Body of pancreas (tissue), 4 donors: ENCODE measurements around the gene ZNF664. TPM values are rescaled to one million over a fixed set of nuclear protein-coding genes. Genes with fewer than 3 reads are reported as not detected.
A peak's percentile ranks its signal among the peaks of the same experiment; 100 is the strongest.

Experiments used
- ATAC-seq: fragments of 150-250 bp; one replicate; pipeline ENCODE4 v1.9.1; 2016
- DNase-seq, 4 donors: peaks; one replicate each; pipeline ENCODE4 v3.0.0-alpha.2; 2019
- H3K27ac ChIP-seq, 4 donors: fragments of 200-600 bp; sonication (generic); 1 replicate in 3 of 4; 2 replicates in 1 of 4; pipeline versions ENCODE4 v1.5.1 to v1.6.1; 2016 to 2019; ENCODE audit warnings: mild to moderate bottlenecking in 1 of 4, mixed read lengths in 1 of 4, moderate library complexity in 1 of 4
- H3K27me3 ChIP-seq, 2 donors: fragments of 200-600 bp; sonication (generic); one replicate each; pipeline ENCODE4 v1.6.0; 2016; ENCODE audit warnings: mild to moderate bottlenecking in 1 of 2
- H3K36me3 ChIP-seq, 2 donors: fragments of 200-600 bp; sonication (generic); replicated peaks in 1 of 2; 2 replicates each; pipeline ENCODE4 v1.5.1; 2016; ENCODE audit warnings: low read depth in 2 of 2; ENCODE audit not compliant: insufficient read depth in 1 of 2
- H3K4me1 ChIP-seq: fragments of 200-600 bp; sonication (generic); one replicate; pipeline ENCODE4 v1.6.0; 2016
- H3K4me3 ChIP-seq, 2 donors: fragments of 200-600 bp; sonication (generic); 1 replicate in 1 of 2; 2 replicates in 1 of 2; pipeline ENCODE4 v1.5.1; 2016 to 2019
- H3K9me3 ChIP-seq, 3 donors: fragments of 200-600 bp; sonication (generic); 1 replicate in 2 of 3; 2 replicates in 1 of 3; pipeline ENCODE4 v1.5.1; 2016
- CTCF ChIP-seq, 7 experiments: fragments of 450-650 bp in 4 of 7; fragments of 200-600 bp in 3 of 7; sonication (generic) in 3 of 7; IDR thresholded peaks; one replicate each; pipeline ENCODE4 v1.5.1; 2016 to 2019; ENCODE audit warnings: antibody characterized with exemption in 7 of 7
- POLR2A ChIP-seq, 3 donors: fragments of 450-650 bp; IDR thresholded peaks; one replicate each; pipeline ENCODE4 v1.6.1; 2016; ENCODE audit warnings: antibody characterized with exemption in 3 of 3, mild to moderate bottlenecking in 2 of 3
- WGBS, 2 donors: methylation state at CpG; one replicate each; pipeline ENCODE4 v1.1.5; 2017; 5-methylcytosine and 5-hydroxymethylcytosine counted together
- intact Hi-C: fragments of 100-400 bp; cut with DNase I; formaldehyde crosslinking; loops from one replicate; pipeline ENCODE4 v1.15.1; 2023
- total RNA-seq, 2 donors: library from RNA; depleted of rRNA; stranded (reverse); fragments of >200 nt; gene quantifications; one replicate each; pipeline ENCODE4 v1.1.0, GENCODE V29; 2016

The ZNF664 gene
- total RNA-seq, 2 donors from 2014 or later: 32.6 to 53.2 TPM

GRCh38 chr12:124035163-124035562, 62.1 kb downstream of the ZNF664 start:
- 68 to 69% methylated on average over 2 of the region's 2 CpGs for WGBS, 2 donors

GRCh38 chr12:124036171-124036598, 63.2 kb downstream of the ZNF664 start:
- Histone ChIP-seq H3K9me3 (no peaks in the 10 kb centered on the region), H3K36me3 (no peaks in the 10 kb centered on the region), H3K27me3 (no peaks in the 10 kb centered on the region), H3K27ac (no peak overlapping the region), H3K4me3 (no peak overlapping the region), H3K4me1 (peaks cover 7% of the 10 kb centered on the region)
- 55 to 61% methylated on average over 7 of the region's 7 CpGs for WGBS, 2 donors
- DNase-seq (no peak), ATAC-seq (no peak)
- TF ChIP-seq CTCF (IDR thresholded peaks at IDR 0.05) (no peak), POLR2A (IDR thresholded peaks at IDR 0.05) (no peak)
- intact Hi-C loops: loop anchor here (5.0 kb wide), 1 partner anchor 286 kb away; no protein-coding TSS in a partner anchor

More at GRCh38 chr12:124035163-124035562, 62.1 kb downstream of the ZNF664 start:
- no peak for DNase-seq
- intact Hi-C loops: loop anchor here (2.0 to 5.0 kb wide), 2 partner anchors 287 to 738 kb away; no protein-coding TSS in a partner anchor
- no peak overlapping the region for H3K27ac ChIP-seq
- no peak for ATAC-seq
- H3K4me1 ChIP-seq: peaks cover 7% of the 10 kb centered on the region
- no peak for TF ChIP-seq POLR2A (IDR thresholded peaks at IDR 0.05)
- no peak for TF ChIP-seq CTCF (IDR thresholded peaks at IDR 0.05)
- H3K27me3 ChIP-seq: no peaks in the 10 kb centered on the region
- no peaks in the 10 kb centered on the region for H3K9me3 ChIP-seq
- H3K4me3 ChIP-seq: no peak overlapping the region
- H3K36me3 ChIP-seq: no peaks in the 10 kb centered on the region

GRCh38 chr12:124036657-124037109, 63.7 kb downstream of the ZNF664 start:
- Histone ChIP-seq H3K27me3 (no peaks in the 10 kb centered on the region), H3K36me3 (no peaks in the 10 kb centered on the region), H3K27ac (no peak overlapping the region), H3K4me3 (no peak overlapping the region), H3K4me1 (peaks cover 7% of the 10 kb centered on the region), H3K9me3 (no peaks in the 10 kb centered on the region)
- WGBS, 2 donors: 25% methylated on average over 6 of the region's 6 CpGs
- TF ChIP-seq CTCF (IDR thresholded peaks at IDR 0.05) (peak; percentile 80 to 99 (median 91)), POLR2A (IDR thresholded peaks at IDR 0.05) (no peak)
- intact Hi-C loops: loop anchor here (5.0 kb wide), 1 partner anchor 286 kb away; no protein-coding TSS in a partner anchor
- peak; percentile 43 to 60 (median 46) for DNase-seq
- peak; percentile 58 for ATAC-seq

- no peak for ATAC-seq
- H3K4me1 ChIP-seq: peaks cover 7% of the 10 kb centered on the region
- H3K27ac ChIP-seq: no peak overlapping the region
- WGBS, 2 donors: 88 to 100% methylated on average over 1 of the region's 1 CpG
- no peak overlapping the region for H3K4me3 ChIP-seq
- no peaks in the 10 kb centered on the region for H3K27me3 ChIP-seq
- H3K9me3 ChIP-seq: no peaks in the 10 kb centered on the region
- TF ChIP-seq CTCF (IDR thresholded peaks at IDR 0.05) (no peak), POLR2A (IDR thresholded peaks at IDR 0.05) (no peak)
- H3K36me3 ChIP-seq: no peaks in the 10 kb centered on the region
- DNase-seq: no peak
- intact Hi-C loops: loop anchor here (5.0 kb wide), 1 partner anchor 285 kb away; no protein-coding TSS in a partner anchor
Measured at GRCh38 chr12:124037331-124037730, 64.3 kb downstream of the ZNF664 start.

GRCh38 chr12:124039276-124039675, 66.3 kb downstream of the ZNF664 start:
- peak; percentile 77 for ATAC-seq
- WGBS, 2 donors: 27 to 33% methylated on average over 3 of the region's 3 CpGs
- Histone ChIP-seq H3K27ac (no peak overlapping the region), H3K4me3 (no peak overlapping the region), H3K27me3 (no peaks in the 10 kb centered on the region), H3K36me3 (no peaks in the 10 kb centered on the region), H3K9me3 (no peaks in the 10 kb centered on the region), H3K4me1 (peaks cover 7% of the 10 kb centered on the region)
- intact Hi-C loops: loop anchor here (5.0 kb wide), 1 partner anchor 283 kb away; no protein-coding TSS in a partner anchor
- DNase-seq: peak; percentile 56 to 71 (median 66)
- TF ChIP-seq POLR2A (IDR thresholded peaks at IDR 0.05) (no peak), CTCF (IDR thresholded peaks at IDR 0.05) (no peak)
